H1 (cell line): ENCODE results near the gene ANKRD34B. TPM values are rescaled to one million over a fixed set of nuclear protein-coding genes. Genes with fewer than 3 reads are reported as not detected.

Source experiments
- CTCF ChIA-PET: fragments of 300-600 bp; sonication (Branson Sonifier 250); formaldehyde crosslinking; loops from one replicate; lab custom pipeline; 2021; ENCODE audit not compliant: partially characterized antibody; lab: Charles Lee
- POLR2A ChIA-PET: fragments of 300-600 bp; sonication (Branson Sonifier 250); formaldehyde crosslinking; loops from one replicate; lab custom pipeline; 2021; ENCODE audit warnings: inconsistent platforms; ENCODE audit not compliant: partially characterized antibody; lab: Charles Lee
- DNase-seq, 2 experiments: peaks; one replicate each; pipeline versions ENCODE4 v3.0.0 to v3.0.0-alpha.2; 2010 to 2022; ENCODE audit warnings: low spot score in 2 of 2, low read depth in 1 of 2, mixed read lengths in 1 of 2
- FAIRE-seq: peaks from 2 replicates; lab custom pipeline; 2011; peaks lifted over from hg19 to GRCh38; lab: Jason Lieb, UNC
- H2AFZ ChIP-seq: 2 replicates; pipeline ENCODE4 v1.8.1; 2012; ENCODE audit warnings: low read length, inconsistent platforms
- H2AK5ac ChIP-seq: 2 replicates; pipeline ENCODE4 v1.6.1; 2013; ENCODE audit warnings: low read depth, low read length
- H2BK120ac ChIP-seq: replicated peaks from 2 replicates; pipeline ENCODE3; 2013; ENCODE audit warnings: low read depth, low read length, inconsistent platforms
- H2BK12ac ChIP-seq: 2 replicates; pipeline ENCODE4 v1.6.1; 2013; ENCODE audit warnings: low read depth, low read length
- H2BK15ac ChIP-seq: 2 replicates; pipeline ENCODE4 v1.6.1; 2013; ENCODE audit warnings: low read length
- H2BK20ac ChIP-seq: 2 replicates; pipeline ENCODE4 v1.6.1; 2013; ENCODE audit warnings: low read length
- H2BK5ac ChIP-seq: 2 replicates; pipeline ENCODE4 v1.6.1; 2013; ENCODE audit warnings: low read depth, low read length
- H3K14ac ChIP-seq: 2 replicates; pipeline ENCODE4 v1.6.1; 2013; ENCODE audit warnings: inconsistent platforms; ENCODE audit not compliant: insufficient read length
- H3K18ac ChIP-seq: 2 replicates; pipeline ENCODE4 v1.6.1; 2013; ENCODE audit warnings: low read length; ENCODE audit errors: extremely low read depth
- H3K23ac ChIP-seq: 2 replicates; pipeline ENCODE4 v1.6.1; 2013; ENCODE audit warnings: inconsistent platforms; ENCODE audit not compliant: insufficient read length
- H3K23me2 ChIP-seq: 2 replicates; pipeline ENCODE4 v1.6.1; 2013; ENCODE audit warnings: low read depth, low read length
- H3K27ac ChIP-seq: 2 replicates; pipeline ENCODE4 v1.6.1; 2011; ENCODE audit warnings: low read depth, low read length, inconsistent platforms
- H3K27me3 ChIP-seq, 4 experiments: replicated peaks in 1 of 4; 1 replicate in 1 of 4; 2 replicates in 3 of 4; pipeline versions ENCODE4 v1.6.1 to v1.8.1; 2011 to 2013; ENCODE audit warnings: low read length in 3 of 4, mild to moderate bottlenecking in 3 of 4, inconsistent platforms in 2 of 4, mixed read lengths in 2 of 4, moderate library complexity in 1 of 4; ENCODE audit not compliant: control insufficient read depth in 3 of 4, insufficient read depth in 3 of 4; ENCODE audit errors: extremely low read depth in 1 of 4
- H3K36me3 ChIP-seq, 4 experiments: 2 replicates each; pipeline versions ENCODE4 v1.6.1 to v1.8.1; 2011 to 2013; ENCODE audit warnings: mild to moderate bottlenecking in 4 of 4, low read length in 3 of 4, moderate library complexity in 2 of 4, control low read depth in 1 of 4, inconsistent platforms in 1 of 4; ENCODE audit not compliant: insufficient read depth in 4 of 4, control insufficient read depth in 2 of 4
- H3K4ac ChIP-seq: replicated peaks from 2 replicates; pipeline ENCODE3; 2013; ENCODE audit warnings: low read length, low read depth, mixed read lengths, inconsistent platforms; ENCODE audit not compliant: insufficient read length
- H3K4me1 ChIP-seq, 4 experiments: replicated peaks in 1 of 4; 1 replicate in 1 of 4; 2 replicates in 3 of 4; pipeline versions ENCODE4 v1.6.1 to v1.8.1; 2011 to 2013; ENCODE audit warnings: low read length in 3 of 4, inconsistent platforms in 2 of 4, mixed read lengths in 1 of 4; ENCODE audit not compliant: insufficient read depth in 4 of 4, control insufficient read depth in 3 of 4
- H3K4me2 ChIP-seq, 2 experiments: 2 replicates each; pipeline versions ENCODE4 v1.6.1 to v1.8.1; 2011 to 2013; ENCODE audit warnings: low read depth in 2 of 2, low read length in 2 of 2, control low read depth in 1 of 2, inconsistent platforms in 1 of 2, mild to moderate bottlenecking in 1 of 2; ENCODE audit not compliant: insufficient read depth in 1 of 2
- H3K4me3 ChIP-seq, 4 experiments: fragments of 200-600, 300-600 bp in 1 of 4; sonication (generic), shearing (Covaris generic), sonication (Bioruptor Twin) in 1 of 4; 2 replicates each; pipeline versions ENCODE4 v1.5.1 to v1.8.1; 2011 to 2016; ENCODE audit warnings: low read length in 4 of 4, low read depth in 3 of 4, control low read depth in 2 of 4, inconsistent platforms in 2 of 4, mild to moderate bottlenecking in 2 of 4, mixed read lengths in 1 of 4, moderate library complexity in 1 of 4; ENCODE audit not compliant: insufficient read depth in 2 of 4; ENCODE audit errors: extremely low read depth in 1 of 4
- H3K56ac ChIP-seq: replicated peaks from 2 replicates; pipeline ENCODE3; 2013; ENCODE audit warnings: low read depth, mild to moderate bottlenecking, mixed read lengths, low read length, inconsistent platforms; ENCODE audit not compliant: insufficient read length
- H3K79me1 ChIP-seq: 2 replicates; pipeline ENCODE4 v1.6.1; 2013; ENCODE audit warnings: low read depth, low read length, control low read depth
- H3K79me2 ChIP-seq, 2 experiments: 2 replicates each; pipeline versions ENCODE4 v1.6.1 to v1.8.1; 2012 to 2013; ENCODE audit warnings: low read length in 2 of 2, mild to moderate bottlenecking in 2 of 2, inconsistent platforms in 1 of 2; ENCODE audit not compliant: insufficient read depth in 2 of 2, control insufficient read depth in 1 of 2
- H3K9ac ChIP-seq, 4 experiments: replicated peaks in 1 of 4; 1 replicate in 1 of 4; 2 replicates in 3 of 4; pipeline versions ENCODE4 v1.6.1 to v1.8.1; 2011 to 2013; ENCODE audit warnings: low read depth in 3 of 4, low read length in 3 of 4, control low read depth in 2 of 4, mild to moderate bottlenecking in 2 of 4, moderate library complexity in 2 of 4, inconsistent platforms in 1 of 4; ENCODE audit errors: extremely low read depth in 1 of 4
- H3K9me3 ChIP-seq, 2 experiments: 2 replicates each; pipeline versions ENCODE4 v1.6.1 to v1.8.1; 2012 to 2013; ENCODE audit warnings: mild to moderate bottlenecking in 2 of 2, moderate library complexity in 2 of 2, control low read depth in 1 of 2, inconsistent platforms in 1 of 2, low read depth in 1 of 2, low read length in 1 of 2, mixed read lengths in 1 of 2; ENCODE audit not compliant: insufficient read depth in 2 of 2
- H4K20me1 ChIP-seq, 2 experiments: replicated peaks in 1 of 2; 2 replicates each; pipeline versions ENCODE3 to v1.8.1; 2011 to 2013; ENCODE audit warnings: inconsistent platforms in 2 of 2, low read length in 2 of 2, mild to moderate bottlenecking in 1 of 2; ENCODE audit not compliant: insufficient read depth in 2 of 2, control insufficient read depth in 1 of 2
- H4K5ac ChIP-seq: 2 replicates; pipeline ENCODE4 v1.6.1; 2013; ENCODE audit warnings: low read length, low read depth, mixed read lengths, inconsistent platforms; ENCODE audit not compliant: insufficient read length
- H4K8ac ChIP-seq: 2 replicates; pipeline ENCODE4 v1.8.0; 2013; ENCODE audit warnings: mild to moderate bottlenecking, moderate library complexity, low read length, inconsistent platforms; ENCODE audit not compliant: insufficient read depth; ENCODE audit errors: extremely low read depth
- H4K91ac ChIP-seq: replicated peaks from 2 replicates; pipeline ENCODE3; 2013; ENCODE audit warnings: low read length, mixed read lengths, inconsistent platforms; ENCODE audit not compliant: insufficient read length
- ASH2L ChIP-seq: fragments of 200-600, 300-600 bp; sonication (generic); IDR thresholded peaks from one replicate; pipeline ENCODE4 v1.7.1; 2017; ENCODE audit warnings: low read length
- CBX5 ChIP-seq: fragments of 300-800, 300-1000 bp; sonication (generic); IDR thresholded peaks from 2 replicates; pipeline ENCODE4 v1.7.1; 2016; ENCODE audit warnings: antibody characterized with exemption, low read length, low read depth
- CREB1 ChIP-seq: IDR thresholded peaks from 2 replicates; pipeline ENCODE4 v1.6.1; 2012; ENCODE audit warnings: inconsistent platforms
- E2F6 ChIP-seq: IDR thresholded peaks from 2 replicates; pipeline ENCODE4 v1.6.1; 2012; ENCODE audit warnings: inconsistent platforms
- GTF2F1 ChIP-seq: IDR thresholded peaks from 2 replicates; pipeline ENCODE4 v1.6.1; 2012; ENCODE audit warnings: low read depth, low read length, improper control_type of control experiment, borderline replicate concordance
- KDM4A ChIP-seq: IDR thresholded peaks from one replicate; pipeline ENCODE4 v1.7.1; 2012; ENCODE audit warnings: low read depth, mild to moderate bottlenecking, moderate library complexity, low read length, inconsistent platforms; ENCODE audit not compliant: severe bottlenecking
- KDM5A ChIP-seq: fragments of 200-600 bp; IDR thresholded peaks from 2 replicates; pipeline ENCODE4 v1.7.1; 2012; ENCODE audit warnings: mild to moderate bottlenecking, low read length, inconsistent platforms, mixed read lengths
- NANOG ChIP-seq: IDR thresholded peaks from 2 replicates; pipeline ENCODE4 v1.6.1; 2011; ENCODE audit warnings: low read length, low read depth, mild to moderate bottlenecking, inconsistent platforms; ENCODE audit not compliant: insufficient read depth, poor library complexity, severe bottlenecking
- USF2 ChIP-seq: IDR thresholded peaks from 2 replicates; pipeline ENCODE4 v1.6.1; 2011; ENCODE audit warnings: low read length, improper control_type of control experiment
- WGBS, 2 experiments: shearing (Covaris generic) in 1 of 2; methylation state at CpG; one replicate each; pipeline versions ENCODE4 v1.1.6 to v1.1.7; 2013 to 2015; ENCODE audit warnings: low lambda C conversion rate in 2 of 2, mixed read lengths in 2 of 2, inconsistent platforms in 1 of 2, low coverage in 1 of 2, missing lambda C conversion rate in 1 of 2; ENCODE audit not compliant: insufficient replicate concordance in 2 of 2, insufficient coverage in 1 of 2, insufficient read length in 1 of 2; ENCODE audit errors: extremely low coverage in 1 of 2, missing lambda C conversion rate in 1 of 2; 5-methylcytosine and 5-hydroxymethylcytosine counted together
- polyA plus RNA-seq, 7 experiments: library from polyadenylated mRNA; depleted of rRNA in 3 of 7; stranded (reverse) in 5 of 7; unstranded in 2 of 7; fragments of >200 nt in 5 of 7; fragments of 200-250 nt in 2 of 7; gene quantifications; 1 replicate in 5 of 7; 2 replicates in 1 of 7; 4 replicates in 1 of 7; pipeline versions ENCODE4 v1.2.1 to v1.2.3, GENCODE V29; 2011 to 2013; ENCODE audit warnings: missing spikeins in 2 of 7, mixed read lengths in 2 of 7
- total RNA-seq: library from RNA; stranded (reverse); fragmentation: NEBNext Ultra II Directional; extraction: Animal tissue kit (Norgen Biotek cat#: 25700); gene quantifications from 2 replicates; pipeline ENCODE4 v1.2.1, GENCODE V29; 2021

ANKRD34B gene
- total and polyA plus RNA-seq, 2 of the 8 experiments (the other 6 are each of a cell fraction or from before 2014, with no cell fraction given) = 1.5 to 6.3 TPM

GRCh38 chr5:80592105-80592504 is 22.0 kb upstream of the ANKRD34B start:
- no peak overlapping the region for H4K8ac ChIP-seq
- no peak overlapping the region for H2AK5ac ChIP-seq
- no peak overlapping the region for H3K4me2 ChIP-seq
- H2BK20ac ChIP-seq = no peak overlapping the region
- FAIRE-seq (no peak), DNase-seq (no peak)
- no peak overlapping the region for H3K23ac ChIP-seq
- no peaks in the 10 kb centered on the region for H3K9me3 ChIP-seq
- WGBS, 2 experiments = 88% methylated on average over 1 of the region's 1 CpG; no CpG with 5 or more reads in 1 of the 2 experiments
- H3K27me3 ChIP-seq = no peaks in the 10 kb centered on the region
- H4K91ac ChIP-seq = no peak overlapping the region
- H3K36me3 ChIP-seq = no peaks in the 10 kb centered on the region
- no peak for TF ChIP-seq CBX5
- no peak for TF ChIP-seq GTF2F1
- TF ChIP-seq NANOG = no peak
- TF ChIP-seq CREB1 = no peak
- no peak for TF ChIP-seq USF2
- TF ChIP-seq E2F6 = no peak
- TF ChIP-seq KDM4A = no peak
- TF ChIP-seq KDM5A = no peak
- TF ChIP-seq ASH2L = no peak
- no peaks in the 10 kb centered on the region for H3K79me2 ChIP-seq
- H3K4me3 ChIP-seq = no peak overlapping the region
- no peak overlapping the region for H2BK5ac ChIP-seq
- H2BK120ac ChIP-seq = no peak overlapping the region
- no peaks in the 10 kb centered on the region for H4K20me1 ChIP-seq
- no peak overlapping the region for H2BK15ac ChIP-seq
- H3K79me1 ChIP-seq = no peaks in the 10 kb centered on the region
- H3K18ac ChIP-seq = no peak overlapping the region
- no peaks in the 10 kb centered on the region; a peak in 1 of 7 replicates for H3K4me1 ChIP-seq
- H3K56ac ChIP-seq = no peak overlapping the region
- POLR2A ChIA-PET = no interaction called here
- no peak overlapping the region for H3K27ac ChIP-seq
- H3K23me2 ChIP-seq = no peaks in the 10 kb centered on the region
- no peak overlapping the region for H3K9ac ChIP-seq
- H2AFZ ChIP-seq = no peak overlapping the region
- no peak overlapping the region for H3K14ac ChIP-seq
- no peak overlapping the region for H4K5ac ChIP-seq
- CTCF ChIA-PET = interaction anchor here (0.6 kb wide), 1 partner anchor 65 kb away, joined by 3 read pairs; no protein-coding TSS in a partner anchor
- H2BK12ac ChIP-seq = no peak overlapping the region
- no peak overlapping the region for H3K4ac ChIP-seq
